Loucy (cell line): Measurements from ENCODE around the gene RNF126.

Experiments used
- CTCF ChIP-seq: fragments of 200-600 bp; sonication (generic); conservative IDR thresholded peaks from 2 replicates; pipeline ENCODE4 v1.5.1; 2014; ENCODE audit warnings: mild to moderate bottlenecking, antibody characterized with exemption, low read length
- EZH2phosphoT487 ChIP-seq: fragments of 200-600 bp; IDR thresholded peaks from 2 replicates; pipeline ENCODE4 v1.6.1; 2018; ENCODE audit warnings: antibody characterized with exemption, mild to moderate bottlenecking, moderate library complexity, borderline replicate concordance

GRCh38 chr19:686589-687297 lies 23.7 kb upstream of the RNF126 start:
- TF ChIP-seq CTCF: no peak
- TF ChIP-seq EZH2phosphoT487: no peak
